Stimulated activated CD4-positive, alpha-beta T cell treated with anti-CD3 and anti-CD28 coated beads, Interleukin-12 subunit alpha, Interleukin-12 subunit beta, amount 100 ng/mL, for 24 hours (primary cell): ENCODE measurements around the gene KRTAP10-12.
"Not testable (repeated sequence)": the region's sequence is repeated elsewhere in the genome, so short reads cannot be mapped to it uniquely, and the experiment has no call there.

Source experiments
- DNase-seq, 2 experiments: peaks; one replicate each; pipeline ENCODE4 v3.0.0-alpha.2; 2020; ENCODE audit warnings: low read depth in 2 of 2

Gene KRTAP10-12

DNA sequence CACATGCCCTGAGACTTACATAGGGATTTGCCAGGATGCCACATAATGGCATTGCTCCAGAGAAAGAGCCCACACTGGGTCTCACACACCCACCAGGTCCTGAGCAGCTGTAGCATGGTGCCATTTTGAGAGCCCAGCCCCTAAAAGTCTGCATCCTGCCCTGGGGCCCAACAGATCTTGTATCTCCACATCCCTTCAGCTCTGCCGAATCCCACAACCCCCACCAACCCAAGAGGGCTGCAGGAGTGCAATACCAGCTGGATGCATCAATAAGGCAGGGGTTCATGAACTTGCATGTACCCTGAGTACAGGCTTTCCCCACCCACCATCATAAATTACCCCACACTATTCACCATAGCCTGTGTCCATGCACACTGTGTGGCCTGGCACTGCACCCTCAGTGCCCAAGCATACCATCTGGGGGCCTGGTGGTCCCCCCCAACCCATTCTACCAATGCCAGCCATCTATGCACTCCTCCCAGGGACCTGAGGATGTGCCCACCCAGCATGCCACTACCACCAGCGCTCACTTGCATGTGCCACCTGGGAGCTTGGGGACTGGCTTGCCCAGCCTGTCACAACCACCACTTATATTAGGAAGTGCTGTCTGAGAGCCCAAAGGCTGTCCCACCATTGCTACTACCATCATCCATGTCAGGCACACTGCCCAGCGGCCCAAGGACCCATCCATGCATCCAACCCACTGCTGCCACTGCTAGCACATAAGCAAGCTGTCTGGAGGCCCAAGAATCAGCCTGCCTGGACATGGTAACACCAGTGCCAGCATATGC, 26.1 kb upstream of the KRTAP10-12 start:
- DNase-seq = no peak

DNA sequence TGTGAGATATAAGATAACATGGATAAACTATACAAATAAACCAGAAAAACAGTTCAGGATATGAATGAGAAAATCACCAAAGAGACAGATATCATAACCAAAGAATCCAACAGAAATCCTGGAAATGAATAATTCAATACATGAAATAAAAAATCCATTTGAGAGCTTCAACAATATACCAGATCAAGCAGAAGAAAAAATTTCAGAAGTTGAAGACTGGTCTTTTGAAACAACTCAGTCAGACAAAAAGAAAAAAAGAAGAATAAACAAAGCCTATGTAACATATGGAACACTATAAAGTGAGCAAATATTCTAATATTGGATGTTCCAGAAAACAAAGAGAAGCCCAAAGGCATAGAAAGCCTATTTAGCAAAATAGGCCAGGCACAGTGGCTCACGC, 25.1 kb upstream of the KRTAP10-12 start:
- no peak for DNase-seq

DNA sequence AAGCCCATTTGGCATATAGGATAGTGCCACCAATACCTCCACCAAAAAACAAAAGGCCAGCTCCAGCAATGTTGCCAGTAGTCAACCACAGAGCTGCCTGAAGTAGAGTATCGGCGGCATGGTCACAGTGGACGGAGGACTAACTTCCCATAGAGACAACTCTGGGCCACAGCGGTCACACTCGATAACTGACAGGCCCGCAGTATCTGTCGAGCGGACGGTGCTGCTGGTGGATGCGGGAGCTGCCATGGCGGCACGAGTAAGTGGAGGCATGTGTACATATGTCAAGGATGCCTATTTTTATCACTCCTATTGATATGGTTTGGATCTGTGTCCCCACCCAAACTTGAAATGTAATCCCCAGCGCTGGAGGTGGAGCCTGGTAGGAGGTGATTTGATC, 19.1 kb upstream of the KRTAP10-12 start:
- DNase-seq = no peak

DNA sequence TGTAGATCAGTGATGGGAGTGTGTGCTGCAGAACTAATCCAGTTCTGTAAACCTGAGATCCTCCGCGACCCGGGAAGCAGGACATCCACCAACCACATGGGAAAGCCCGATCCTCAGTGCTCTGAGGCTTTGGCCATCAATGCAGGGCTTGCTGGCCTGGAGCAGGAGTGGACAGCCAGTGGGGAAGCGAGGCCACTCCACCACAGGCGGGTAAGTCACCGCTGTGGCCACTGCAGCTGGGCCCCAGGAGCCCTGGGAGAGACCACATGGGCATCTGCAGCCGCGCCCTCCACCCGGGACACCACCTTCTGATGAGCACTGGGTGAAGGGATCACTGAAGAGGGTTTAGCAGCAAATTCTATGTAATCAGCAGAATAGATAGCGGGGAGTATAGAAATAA, 15.8 kb upstream of the KRTAP10-12 start:
- no peak for DNase-seq

DNA sequence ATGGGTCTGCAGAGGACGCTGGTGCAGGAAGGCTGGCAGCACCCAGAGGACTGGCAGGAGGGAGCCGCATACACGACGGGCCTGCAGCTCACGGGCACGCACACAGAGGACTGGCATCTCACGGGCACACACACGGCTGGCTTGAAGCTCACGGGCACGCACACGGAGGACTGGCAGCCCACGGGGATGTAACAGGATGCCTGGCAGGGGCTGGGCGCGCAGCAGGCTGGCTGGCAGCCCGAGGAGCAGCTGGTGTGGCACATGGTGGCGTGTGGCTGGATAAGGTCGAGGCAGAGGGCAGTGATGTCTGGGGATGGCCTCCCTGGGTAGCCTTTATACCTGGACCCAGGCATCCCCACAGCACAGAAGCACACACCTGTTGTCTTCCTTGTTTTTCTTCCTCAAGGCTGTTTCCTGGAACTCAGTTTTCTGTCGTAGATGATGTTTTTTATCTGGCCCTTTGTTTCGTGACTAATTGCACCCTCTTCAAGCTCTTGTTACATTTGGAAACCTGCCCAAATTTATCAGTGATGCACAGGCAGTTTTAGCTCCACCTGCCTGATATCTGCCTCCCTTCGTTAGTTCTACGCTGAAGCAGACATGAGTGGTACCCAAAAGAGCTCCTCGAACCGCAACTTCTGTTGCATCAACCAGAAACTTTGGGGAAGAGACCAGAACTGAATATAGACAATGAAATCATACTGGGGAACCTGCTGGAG, 15.0 kb upstream of the KRTAP10-12 start, which contains the start of gene KRTAP12-1:
KRTAP12-1 (minus strand) TSS at position 303 of the 719 bp plus-strand sequence; CDS start at position 263, 40 bp downstream.
- DNase-seq = no peak

DNA sequence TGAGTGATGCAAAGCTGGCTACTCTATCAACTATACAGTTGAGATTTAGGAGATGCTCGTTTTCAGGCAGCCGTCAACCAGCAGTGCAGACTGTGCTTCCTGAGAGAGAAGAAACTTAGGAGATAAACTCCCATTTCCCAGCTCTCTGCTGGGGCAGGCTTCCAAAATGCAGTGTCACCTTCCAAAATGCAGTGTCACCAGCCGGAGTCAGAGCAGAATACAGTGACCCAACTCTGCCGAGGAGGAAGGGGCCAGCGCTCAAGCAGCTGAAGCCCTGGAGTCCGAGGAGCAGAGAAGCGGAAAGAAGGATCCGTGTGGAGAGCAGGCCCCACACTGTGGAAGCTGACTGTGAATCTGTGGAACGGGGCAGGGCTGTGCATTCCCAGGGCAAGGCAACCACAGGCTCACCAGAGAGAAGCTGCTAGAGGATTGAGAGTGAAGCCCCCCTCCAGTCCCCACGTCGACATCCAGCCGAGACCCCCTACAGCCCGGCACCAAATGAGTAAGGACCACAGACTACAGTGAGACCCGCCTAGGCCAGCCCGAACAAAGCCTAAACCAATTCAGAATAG, 14.3 kb upstream of the KRTAP10-12 start:
- no peak for DNase-seq

DNA sequence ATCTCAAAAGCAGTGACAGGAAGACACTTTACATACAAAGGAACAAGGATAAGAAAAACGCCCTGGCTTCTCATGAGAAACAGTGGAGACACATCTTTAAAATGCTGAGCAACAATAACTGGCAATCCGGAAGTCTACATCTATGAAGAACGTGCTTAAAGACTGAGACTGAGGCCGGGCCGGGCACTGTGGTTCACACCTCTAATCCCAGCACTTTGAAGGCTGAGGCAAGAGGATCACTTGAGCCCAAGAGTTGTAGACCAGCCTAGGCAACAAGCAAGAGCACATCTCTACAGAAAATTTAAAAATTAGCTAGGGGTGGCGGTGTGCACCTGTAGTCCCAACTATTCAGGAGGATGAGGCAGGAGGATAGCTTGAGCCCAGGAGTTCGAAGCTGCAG, 12.9 kb upstream of the KRTAP10-12 start:
- DNase-seq = no peak

DNA sequence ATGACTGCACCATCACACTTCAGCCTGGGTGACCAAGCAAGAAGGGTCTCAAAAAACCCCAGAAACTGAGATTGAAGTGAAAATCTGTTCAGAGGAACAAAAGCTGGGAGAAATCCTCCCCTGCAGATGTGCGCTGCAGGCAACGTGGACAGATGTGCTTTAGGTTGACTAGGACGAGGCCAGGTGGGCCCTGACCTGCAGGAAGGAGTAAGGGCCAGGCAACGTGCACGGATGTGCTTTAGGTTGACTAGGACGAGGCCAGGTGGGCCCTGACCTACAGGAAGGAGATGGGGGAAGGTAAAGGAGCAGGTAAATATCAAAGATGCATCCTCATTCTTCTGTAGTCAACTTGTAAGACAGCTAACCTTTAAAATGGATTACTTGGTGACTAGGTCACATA, 12.5 kb upstream of the KRTAP10-12 start:
- DNase-seq = no peak

DNA sequence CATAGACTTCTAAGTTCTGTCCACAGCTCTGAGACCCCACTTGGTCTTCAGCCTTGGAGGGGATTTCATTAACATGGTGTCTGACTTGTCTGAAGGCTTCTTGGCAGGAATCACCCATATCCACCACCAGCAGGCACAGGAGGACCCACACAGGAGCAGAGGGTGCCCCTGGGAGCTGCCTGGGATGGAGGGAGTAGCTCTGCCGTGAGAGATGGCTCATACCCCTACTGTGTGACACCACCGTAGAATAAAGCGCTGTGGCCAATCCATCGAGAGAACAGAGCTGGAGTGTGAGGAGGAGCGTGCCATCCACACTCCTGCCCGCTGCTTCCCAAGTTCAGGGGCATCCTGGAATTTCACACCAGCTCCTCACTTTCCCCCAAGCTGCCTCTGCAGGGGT, 11.9 kb upstream of the KRTAP10-12 start:
- not testable (repeated sequence) for DNase-seq

DNA sequence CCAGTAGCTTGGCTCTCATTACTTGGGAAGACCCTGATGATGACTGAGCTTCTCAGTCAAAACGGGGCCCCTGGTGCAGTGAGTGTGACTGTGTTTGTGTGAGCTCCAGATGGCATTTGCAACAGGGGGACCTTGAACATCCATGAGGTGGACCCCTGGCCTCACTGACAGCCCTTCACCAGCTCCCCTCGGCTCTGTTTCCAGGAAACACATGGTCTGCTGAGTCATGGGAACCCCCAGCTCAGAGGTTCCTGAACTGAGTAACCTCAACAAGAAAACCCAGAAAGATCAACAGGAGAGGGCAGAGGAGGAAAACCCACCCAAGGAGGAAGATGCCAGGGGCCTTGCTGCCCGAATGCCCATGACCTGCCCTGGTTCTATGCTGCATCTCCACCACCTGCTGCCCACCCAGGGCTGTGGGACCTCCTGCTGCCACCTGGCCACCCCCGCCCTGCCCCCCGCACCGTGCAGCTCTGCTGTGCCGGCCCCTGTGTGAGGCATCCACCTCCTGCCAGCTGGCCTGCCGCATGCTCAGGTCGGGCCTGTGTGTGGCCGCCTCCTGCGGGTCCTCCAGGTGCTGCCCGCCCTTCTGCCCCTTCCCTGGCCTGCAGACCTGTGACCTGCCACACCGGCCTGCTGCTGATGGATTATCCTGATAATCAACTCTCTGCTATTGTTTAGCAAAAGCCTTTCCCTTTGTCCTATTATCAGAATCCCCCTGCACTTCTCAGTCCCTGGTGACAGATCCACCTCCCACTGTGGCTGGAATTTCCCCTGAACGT, 10.8 kb upstream of the KRTAP10-12 start:
- no peak for DNase-seq

DNA sequence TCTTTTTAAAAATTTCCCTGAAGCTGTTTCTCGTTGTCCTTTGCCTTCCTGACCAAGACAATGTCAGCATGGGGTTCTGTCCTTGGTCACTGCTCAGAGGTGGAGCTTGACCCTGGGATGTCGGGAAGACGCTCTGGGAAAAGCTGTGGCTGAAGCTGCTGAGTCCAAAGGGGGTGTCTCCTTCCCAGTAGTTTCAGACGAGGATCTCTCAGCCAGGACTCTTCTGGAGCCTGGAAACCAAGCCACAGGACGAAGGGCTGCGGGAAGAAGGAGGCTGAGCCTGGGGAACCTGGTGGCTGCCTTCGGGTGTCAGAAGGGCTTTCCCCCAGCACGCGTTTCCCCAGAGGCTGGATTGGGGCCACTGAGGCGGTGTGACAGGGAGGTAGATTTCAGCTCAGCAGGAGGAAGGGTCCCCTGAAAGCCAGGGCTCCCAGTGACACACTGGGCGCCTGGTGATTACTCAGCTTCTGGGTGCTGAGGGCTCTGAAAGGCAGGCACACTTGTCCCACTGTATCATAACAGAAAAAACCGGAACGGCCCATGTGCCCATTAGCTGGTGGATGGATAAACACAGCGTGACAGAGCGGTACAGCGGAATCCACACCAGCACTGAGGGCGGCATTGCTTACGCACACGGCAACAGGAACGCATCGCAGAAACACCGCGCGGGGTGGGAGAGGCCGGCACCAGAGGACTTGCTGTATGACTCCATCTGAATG, 10.0 kb upstream of the KRTAP10-12 start:
- no peak for DNase-seq

DNA sequence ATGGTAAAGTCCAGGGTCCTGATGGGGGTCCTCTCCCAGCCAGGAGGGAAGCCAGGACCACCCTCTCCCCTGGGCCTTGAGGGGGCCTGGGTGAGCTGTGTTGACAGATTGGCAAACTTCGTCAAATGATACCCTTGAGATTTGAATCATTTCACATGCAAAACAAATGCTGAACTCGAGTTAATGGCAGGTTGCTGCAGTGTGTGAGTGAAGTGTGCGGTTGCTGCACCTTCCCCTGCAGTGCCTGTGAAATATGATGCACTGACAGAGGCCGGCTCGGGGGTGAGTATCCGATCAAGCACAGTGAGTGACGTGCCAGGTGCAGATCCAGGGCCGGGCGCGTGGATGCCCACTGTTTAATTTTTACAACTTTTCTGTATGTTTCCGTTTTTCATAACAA, 9.3 kb upstream of the KRTAP10-12 start:
- no peak for DNase-seq

DNA sequence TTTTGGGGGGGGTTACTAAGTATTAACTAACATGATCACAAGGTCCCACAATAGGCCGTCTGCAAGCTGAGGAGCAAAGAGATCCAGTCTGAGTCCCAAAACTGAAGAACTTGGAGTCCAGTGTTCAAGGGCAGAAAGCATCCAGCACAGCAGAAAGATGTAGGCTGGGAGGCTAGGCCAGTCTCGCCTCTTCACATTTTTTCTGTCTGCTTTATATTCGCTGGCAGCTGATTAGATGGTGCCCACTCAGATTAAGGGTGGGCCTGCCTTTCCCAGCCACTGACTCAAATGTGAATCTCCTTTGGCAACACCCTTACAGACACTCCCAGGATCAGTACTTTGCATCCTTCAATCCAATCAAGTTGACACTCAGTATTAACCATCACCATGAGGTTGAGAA, 7.2 kb upstream of the KRTAP10-12 start:
- not testable (repeated sequence) for DNase-seq

DNA sequence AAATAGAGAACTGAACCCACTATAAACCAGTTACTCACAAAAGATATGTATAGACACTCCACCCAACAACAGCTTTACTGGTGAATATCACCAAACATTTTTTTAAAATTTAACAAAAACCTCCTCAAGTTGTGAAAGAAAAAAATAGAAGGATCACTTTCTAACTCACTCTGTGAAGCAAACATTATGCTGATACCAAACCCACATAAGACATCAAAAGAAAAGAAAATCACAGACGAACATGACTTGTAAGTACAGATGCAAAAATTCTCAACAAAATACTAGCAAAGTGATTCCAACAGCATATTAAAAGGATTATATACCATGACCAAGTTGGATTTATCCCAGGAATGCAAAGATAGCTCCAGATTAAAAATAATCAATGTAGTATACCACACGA, 5.3 kb upstream of the KRTAP10-12 start:
- DNase-seq = no peak

DNA sequence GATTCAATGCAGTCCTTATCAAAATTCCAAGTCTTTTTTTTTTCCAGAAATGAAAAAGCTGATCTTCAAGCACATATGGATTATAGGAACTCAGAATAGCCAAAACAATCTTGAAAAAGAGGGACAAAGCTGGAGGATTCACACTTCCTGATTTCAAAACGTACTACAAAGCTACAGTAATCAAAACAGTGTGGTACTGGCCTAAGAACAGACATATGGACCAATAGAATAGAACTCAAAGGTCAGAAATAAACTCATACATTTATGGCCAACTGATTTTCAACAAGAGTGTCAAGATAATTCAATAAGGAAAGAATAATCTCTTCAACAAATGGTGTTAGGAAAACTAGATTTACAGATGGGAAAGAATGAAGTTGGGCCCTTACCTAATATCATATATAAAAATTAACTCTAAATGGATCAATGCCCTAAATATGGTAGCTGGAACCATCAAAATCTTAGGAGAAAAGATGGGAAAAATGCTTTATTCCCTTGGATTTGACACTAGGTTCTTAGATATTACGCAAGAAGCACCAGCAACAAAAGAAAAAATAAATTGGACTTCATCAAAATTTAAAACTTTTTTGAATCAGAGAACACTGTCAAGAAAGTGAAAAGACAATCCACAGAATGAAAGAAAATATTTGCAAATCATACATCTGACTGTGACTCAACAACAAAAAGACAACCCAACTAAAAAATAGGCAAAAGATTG, 4.0 kb upstream of the KRTAP10-12 start:
- no peak for DNase-seq

DNA sequence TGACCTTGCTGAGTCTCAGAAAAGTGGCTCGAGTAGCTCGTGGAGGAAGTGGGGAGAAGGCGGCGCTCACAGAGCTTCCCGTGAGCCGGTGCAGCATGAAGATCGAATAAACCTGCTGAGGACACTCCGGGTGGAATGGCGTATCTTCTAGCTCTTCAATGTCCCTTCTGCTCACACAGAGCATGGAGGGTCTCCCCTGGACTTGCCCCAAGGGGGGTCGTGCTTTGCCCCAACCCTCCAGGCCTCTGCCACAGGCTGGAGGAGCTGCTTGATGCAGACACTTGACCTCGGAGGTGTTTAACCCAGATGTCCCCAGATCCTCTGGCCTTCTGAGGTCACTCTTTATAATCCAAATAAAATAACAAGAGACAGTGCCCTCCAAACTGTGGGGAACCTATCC, 2.2 kb upstream of the KRTAP10-12 start:
- DNase-seq = no peak

DNA sequence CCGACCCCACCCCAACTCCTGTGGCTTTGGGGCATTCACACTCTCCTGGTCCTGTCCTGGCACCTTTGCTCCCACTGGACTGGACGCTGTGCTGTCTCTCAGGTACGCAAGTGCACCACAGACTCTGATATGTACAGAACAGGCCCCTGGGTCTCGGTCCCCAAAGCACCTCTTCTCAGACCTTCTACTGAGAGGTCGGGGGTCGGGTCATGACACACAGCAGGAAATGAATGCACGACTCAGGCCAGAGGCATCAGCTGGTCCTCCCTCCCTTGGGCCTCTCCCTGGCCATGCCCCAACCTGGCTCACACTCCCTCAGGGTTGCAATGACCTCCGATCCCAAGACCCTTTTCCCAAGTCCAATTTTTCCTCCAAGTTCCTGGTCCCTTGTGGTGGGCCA, 1.8 kb upstream of the KRTAP10-12 start:
- no peak for DNase-seq

DNA sequence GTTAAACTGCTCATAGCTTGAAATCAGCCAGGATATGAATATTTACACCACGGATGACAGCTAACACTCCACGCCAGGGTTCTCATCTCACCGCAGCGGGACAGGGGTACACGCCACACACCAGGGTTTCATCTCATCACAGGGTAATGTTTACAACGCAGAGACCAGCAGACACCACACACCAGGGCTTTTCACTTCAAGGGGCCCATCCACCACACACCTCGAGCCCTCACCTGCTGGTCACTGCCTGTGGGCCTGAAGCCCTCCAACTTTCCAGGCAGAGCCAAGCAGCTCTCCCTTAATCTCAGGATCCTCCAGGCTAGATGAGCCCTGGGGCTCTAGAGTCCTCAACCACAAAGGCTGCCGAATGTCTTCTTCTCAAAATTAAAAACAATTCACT, 1.3 kb upstream of the KRTAP10-12 start:
- no peak for DNase-seq

DNA sequence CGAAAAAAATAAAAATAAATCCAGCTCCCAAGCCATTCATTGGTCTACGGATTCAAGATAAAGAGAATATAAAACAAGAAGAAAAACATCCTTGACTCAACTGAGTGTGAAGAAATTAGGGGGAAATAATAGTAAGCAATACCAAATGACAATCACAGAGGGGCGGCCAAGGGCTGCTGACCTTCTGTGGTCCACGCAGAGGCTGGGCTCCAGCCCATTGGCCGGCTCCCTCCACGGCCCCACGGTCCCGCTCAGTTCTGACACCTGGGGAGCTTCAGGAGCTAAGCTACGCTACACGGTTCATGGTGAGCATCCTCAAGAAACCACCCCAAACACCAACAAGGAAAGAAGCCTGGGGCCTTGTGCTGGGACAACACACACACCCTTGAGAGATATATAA, 400 bp upstream of the KRTAP10-12 start:
- DNase-seq = no peak

DNA sequence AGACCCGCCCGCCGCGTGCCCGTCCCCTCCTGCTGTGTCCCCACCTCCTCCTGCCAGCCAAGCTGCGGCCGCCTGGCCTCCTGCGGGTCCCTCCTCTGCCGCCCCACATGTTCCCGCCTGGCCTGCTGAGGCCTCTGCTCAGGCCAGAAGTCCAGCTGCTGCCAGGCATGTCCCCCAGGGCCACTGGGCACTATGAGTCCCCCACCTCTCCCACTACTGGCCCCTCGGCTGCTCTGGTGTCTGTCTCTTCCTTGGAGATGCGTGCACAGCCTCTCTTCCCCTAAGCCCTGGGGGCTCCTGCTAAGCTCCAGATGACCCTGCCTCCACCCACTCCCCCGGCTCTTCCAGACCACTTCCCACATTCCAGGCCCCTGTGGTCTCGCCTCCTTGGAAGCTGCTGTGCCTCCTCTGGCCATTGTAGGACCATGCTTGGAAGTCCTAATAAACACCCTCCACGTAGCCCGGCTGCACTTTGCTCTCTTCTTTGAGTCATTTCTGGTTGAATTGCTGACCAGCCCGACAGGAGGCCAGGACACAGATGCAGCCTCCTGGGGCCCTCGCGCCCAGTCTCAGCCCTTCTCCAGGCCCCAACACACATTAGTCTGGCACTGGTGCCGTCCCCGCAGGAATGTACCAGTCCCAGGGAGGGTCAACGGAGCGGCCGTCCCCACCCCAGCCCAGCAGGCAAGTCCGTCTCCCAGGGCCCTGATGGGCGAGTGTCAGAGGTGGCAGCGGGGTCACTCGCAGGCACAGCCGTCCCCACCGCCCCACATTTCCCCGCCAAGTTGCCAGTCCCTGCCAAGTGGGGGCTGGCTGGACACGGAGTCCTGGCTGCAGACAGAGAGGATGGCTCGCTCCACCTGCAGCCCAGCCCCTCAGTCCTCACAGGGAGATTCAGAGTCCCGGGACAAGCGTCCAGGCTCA, 1.1 kb downstream of the KRTAP10-12 start:
- no peak for DNase-seq
